Measurements from ENCODE around the gene BDP1.
"Not testable (repeated sequence)": the region's sequence is repeated elsewhere in the genome, so short reads cannot be mapped to it uniquely, and the experiment has no call there.

BDP1 gene

DNA sequence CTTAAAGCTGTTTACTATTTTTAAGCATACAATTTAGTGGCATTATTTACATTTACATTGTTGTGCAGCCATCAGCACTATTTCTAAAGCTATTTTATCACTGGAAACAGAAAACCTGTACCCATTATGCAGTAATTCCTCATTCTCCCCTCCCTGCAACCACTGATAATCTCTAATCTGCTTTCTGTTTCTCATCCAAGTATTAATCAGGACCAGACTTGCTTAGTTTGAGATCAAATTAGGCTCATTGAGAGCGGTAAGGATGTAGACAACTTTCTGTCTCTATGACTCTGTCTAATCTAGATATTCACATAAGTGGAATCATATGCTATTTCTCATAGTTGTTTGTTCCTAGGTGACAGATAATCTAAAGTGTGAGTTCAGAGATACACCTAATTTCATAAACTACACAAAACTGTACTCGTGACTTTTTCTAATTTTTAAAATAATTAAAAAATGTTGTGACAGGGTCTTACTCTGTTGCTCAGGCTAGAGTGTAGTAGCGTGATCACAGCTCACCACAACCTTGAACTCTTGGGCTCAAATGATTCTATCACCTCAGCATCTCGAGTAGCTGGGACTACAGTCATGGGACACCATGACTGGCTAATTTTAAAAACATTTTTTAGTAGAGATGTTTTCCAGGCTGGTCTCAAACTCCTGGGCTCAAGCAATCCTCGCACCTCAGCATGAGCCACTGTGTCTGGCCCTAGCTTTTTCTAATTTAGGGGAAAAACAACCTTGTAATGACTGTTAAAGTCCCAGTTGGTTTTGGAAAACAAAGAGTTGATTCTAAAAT is 37.6 kb downstream of the BDP1 start:
- Histone ChIP-seq H3K4me1 (ENCODE audit: low read length) (no peaks in the 10 kb centered on the region), H3K27ac (ENCODE audit: low read length) (no peak overlapping the region), H2AFZ (ENCODE audit: low read depth, low read length) (no peak overlapping the region), H3K4me2 (ENCODE audit: low read length) (no peak overlapping the region), H3K9me3 (ENCODE audit: insufficient read depth, low read length) (no peaks in the 10 kb centered on the region), H3K4me3 (ENCODE audit: low read length) (no peak overlapping the region), H3K27me3 (ENCODE audit: low read depth, low read length) (no peaks in the 10 kb centered on the region), H4K20me1 (ENCODE audit: insufficient read depth, low read length) (no peaks in the 10 kb centered on the region), H3K79me2 (ENCODE audit: low read length) (no peaks in the 10 kb centered on the region), H3K9ac (ENCODE audit: low read length) (no peak overlapping the region), H3K36me3 (replicated peaks; ENCODE audit: low read depth, low read length) (peaks cover 9% of the 10 kb centered on the region)
- TF ChIP-seq, protein P1, sequence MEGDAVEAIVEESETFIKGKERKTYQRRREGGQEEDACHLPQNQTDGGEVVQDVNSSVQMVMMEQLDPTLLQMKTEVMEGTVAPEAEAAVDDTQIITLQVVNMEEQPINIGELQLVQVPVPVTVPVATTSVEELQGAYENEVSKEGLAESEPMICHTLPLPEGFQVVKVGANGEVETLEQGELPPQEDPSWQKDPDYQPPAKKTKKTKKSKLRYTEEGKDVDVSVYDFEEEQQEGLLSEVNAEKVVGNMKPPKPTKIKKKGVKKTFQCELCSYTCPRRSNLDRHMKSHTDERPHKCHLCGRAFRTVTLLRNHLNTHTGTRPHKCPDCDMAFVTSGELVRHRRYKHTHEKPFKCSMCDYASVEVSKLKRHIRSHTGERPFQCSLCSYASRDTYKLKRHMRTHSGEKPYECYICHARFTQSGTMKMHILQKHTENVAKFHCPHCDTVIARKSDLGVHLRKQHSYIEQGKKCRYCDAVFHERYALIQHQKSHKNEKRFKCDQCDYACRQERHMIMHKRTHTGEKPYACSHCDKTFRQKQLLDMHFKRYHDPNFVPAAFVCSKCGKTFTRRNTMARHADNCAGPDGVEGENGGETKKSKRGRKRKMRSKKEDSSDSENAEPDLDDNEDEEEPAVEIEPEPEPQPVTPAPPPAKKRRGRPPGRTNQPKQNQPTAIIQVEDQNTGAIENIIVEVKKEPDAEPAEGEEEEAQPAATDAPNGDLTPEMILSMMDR (IDR thresholded peaks at IDR 0.05; ENCODE audit: low read depth, low read length), result no peak
- no peak for TF ChIP-seq EZH2phosphoT487 (IDR thresholded peaks at IDR 0.05; ENCODE audit: low read depth)

DNA sequence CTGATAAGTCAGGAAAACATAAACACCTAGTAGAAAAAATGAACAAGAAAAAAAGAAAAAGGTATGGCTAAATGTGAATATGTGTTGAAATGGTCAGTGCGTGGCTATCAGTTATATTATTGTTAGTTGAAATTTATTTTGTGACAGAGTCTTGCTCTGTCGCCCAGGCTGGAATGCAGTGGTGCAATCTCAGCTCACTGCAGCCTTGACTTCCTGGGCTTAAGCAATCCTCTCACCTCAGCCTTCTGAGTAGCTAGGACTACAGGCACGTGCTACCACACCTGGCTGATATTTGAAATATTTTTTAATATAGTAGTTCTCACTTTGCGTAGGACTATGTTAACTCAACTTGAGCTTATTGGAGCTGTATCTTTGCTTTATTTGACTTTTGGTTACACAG is 38.8 kb downstream of the BDP1 start:
- not testable (repeated sequence) for H3K27ac ChIP-seq (ENCODE audit: low read length); H4K20me1 ChIP-seq (ENCODE audit: insufficient read depth, low read length); H3K4me1 ChIP-seq (ENCODE audit: low read length); H3K9ac ChIP-seq (ENCODE audit: low read length); H3K4me3 ChIP-seq (ENCODE audit: low read length); H2AFZ ChIP-seq (ENCODE audit: low read depth, low read length); H3K4me2 ChIP-seq (ENCODE audit: low read length); H3K79me2 ChIP-seq (ENCODE audit: low read length); H3K9me3 ChIP-seq (ENCODE audit: insufficient read depth, low read length); H3K36me3 ChIP-seq (replicated peaks; ENCODE audit: low read depth, low read length); H3K27me3 ChIP-seq (ENCODE audit: low read depth, low read length)

DNA sequence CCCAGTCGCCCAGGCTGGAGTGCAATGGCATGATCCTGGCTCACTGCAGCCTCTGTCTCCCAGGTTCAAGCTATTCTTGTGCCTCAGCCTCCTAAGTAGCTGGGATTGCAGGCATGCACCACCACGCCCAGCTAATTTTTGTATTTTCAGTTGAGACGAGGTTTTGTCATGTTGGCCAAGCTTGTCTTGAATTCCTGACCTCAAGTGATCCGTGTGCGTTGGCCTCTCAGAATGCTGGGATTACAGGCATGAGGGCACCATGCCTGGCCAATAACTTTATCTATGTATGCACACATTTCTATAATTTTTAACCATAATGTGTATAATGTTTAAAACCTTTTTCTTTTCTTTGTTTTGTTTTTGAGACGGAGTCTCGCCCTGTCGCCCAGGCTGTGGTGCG is 43.3 kb downstream of the BDP1 start:
- not testable (repeated sequence) for H4K20me1 ChIP-seq (ENCODE audit: insufficient read depth, low read length); H2AFZ ChIP-seq (ENCODE audit: low read depth, low read length); H3K9me3 ChIP-seq (ENCODE audit: insufficient read depth, low read length); H3K4me3 ChIP-seq (ENCODE audit: low read length); H3K4me2 ChIP-seq (ENCODE audit: low read length); H3K79me2 ChIP-seq (ENCODE audit: low read length); H3K36me3 ChIP-seq (replicated peaks; ENCODE audit: low read depth, low read length); H3K4me1 ChIP-seq (ENCODE audit: low read length); H3K27ac ChIP-seq (ENCODE audit: low read length); H3K27me3 ChIP-seq (ENCODE audit: low read depth, low read length); H3K9ac ChIP-seq (ENCODE audit: low read length)

DNA sequence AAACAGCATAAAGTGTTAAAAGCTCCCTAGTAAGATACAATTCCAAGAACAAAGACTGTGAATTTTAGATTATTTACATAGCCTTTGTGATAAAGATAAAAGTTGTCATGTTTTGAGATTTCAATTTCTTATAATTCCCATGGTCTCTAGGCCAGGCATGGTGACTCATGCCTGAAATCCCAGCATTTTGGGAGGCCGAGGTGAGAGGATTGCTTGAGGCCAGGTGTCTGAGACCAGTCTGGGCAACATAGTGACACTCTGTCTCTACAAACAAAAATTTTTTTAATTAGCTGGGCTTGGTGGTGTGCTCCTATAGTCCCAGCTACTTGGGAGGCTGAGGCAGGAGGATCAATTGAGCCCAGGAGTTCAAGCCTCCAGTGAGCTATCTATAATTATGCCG is 48.1 kb downstream of the BDP1 start:
- no peaks in the 10 kb centered on the region for H3K9me3 ChIP-seq (ENCODE audit: insufficient read depth, low read length)
- no peak overlapping the region for H3K4me2 ChIP-seq (ENCODE audit: low read length)
- H3K27me3 ChIP-seq (ENCODE audit: low read depth, low read length), result no peaks in the 10 kb centered on the region
- no peaks in the 10 kb centered on the region for H3K4me1 ChIP-seq (ENCODE audit: low read length)
- TF ChIP-seq, protein P1 (IDR thresholded peaks at IDR 0.05; ENCODE audit: low read depth, low read length), result no peak
- no peak for TF ChIP-seq EZH2phosphoT487 (IDR thresholded peaks at IDR 0.05; ENCODE audit: low read depth)
- no peak overlapping the region for H2AFZ ChIP-seq (ENCODE audit: low read depth, low read length)
- peaks cover 19% of the 10 kb centered on the region for H3K36me3 ChIP-seq (replicated peaks; ENCODE audit: low read depth, low read length)
- H3K9ac ChIP-seq (ENCODE audit: low read length), result no peak overlapping the region
- H4K20me1 ChIP-seq (ENCODE audit: insufficient read depth, low read length), result no peaks in the 10 kb centered on the region
- H3K4me3 ChIP-seq (ENCODE audit: low read length), result no peak overlapping the region
- H3K79me2 ChIP-seq (ENCODE audit: low read length), result no peaks in the 10 kb centered on the region
- no peak overlapping the region for H3K27ac ChIP-seq (ENCODE audit: low read length)

DNA sequence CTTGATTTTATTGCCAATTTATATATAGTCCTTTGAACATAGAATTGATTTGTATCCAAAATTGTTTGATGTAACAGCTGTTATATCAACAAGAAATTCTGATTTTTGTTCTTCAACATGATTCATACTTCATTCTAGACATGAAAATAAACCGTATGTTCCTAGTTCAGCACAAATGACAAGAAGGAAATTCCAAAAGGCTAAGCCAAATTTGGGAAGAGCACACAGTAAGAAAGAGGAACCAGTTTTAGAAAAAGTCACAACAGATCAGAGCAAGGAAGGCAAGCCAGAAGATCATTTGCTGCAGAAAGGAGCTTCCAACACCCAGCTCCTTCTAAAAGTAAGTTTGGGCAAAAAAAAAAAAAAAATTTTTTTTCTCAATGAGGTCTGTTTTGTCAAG is 66.7 kb downstream of the BDP1 start:
- no peaks in the 10 kb centered on the region for H3K27me3 ChIP-seq (ENCODE audit: low read depth, low read length)
- no peak overlapping the region for H3K27ac ChIP-seq (ENCODE audit: low read length)
- peaks cover 22% of the 10 kb centered on the region for H3K36me3 ChIP-seq (replicated peaks; ENCODE audit: low read depth, low read length)
- H4K20me1 ChIP-seq (ENCODE audit: insufficient read depth, low read length), result no peaks in the 10 kb centered on the region
- no peaks in the 10 kb centered on the region for H3K9me3 ChIP-seq (ENCODE audit: insufficient read depth, low read length)
- no peak overlapping the region for H2AFZ ChIP-seq (ENCODE audit: low read depth, low read length)
- no peaks in the 10 kb centered on the region; the same call in 1 of the 2 replicates for H3K4me1 ChIP-seq (ENCODE audit: low read length)
- H3K9ac ChIP-seq (ENCODE audit: low read length), result no peak overlapping the region
- no peak overlapping the region for H3K4me3 ChIP-seq (ENCODE audit: low read length)
- no peaks in the 10 kb centered on the region for H3K79me2 ChIP-seq (ENCODE audit: low read length)
- TF ChIP-seq, protein P1 (IDR thresholded peaks at IDR 0.05; ENCODE audit: low read depth, low read length), result no peak
- TF ChIP-seq EZH2phosphoT487 (IDR thresholded peaks at IDR 0.05; ENCODE audit: low read depth), result no peak
- no peak overlapping the region for H3K4me2 ChIP-seq (ENCODE audit: low read length)

DNA sequence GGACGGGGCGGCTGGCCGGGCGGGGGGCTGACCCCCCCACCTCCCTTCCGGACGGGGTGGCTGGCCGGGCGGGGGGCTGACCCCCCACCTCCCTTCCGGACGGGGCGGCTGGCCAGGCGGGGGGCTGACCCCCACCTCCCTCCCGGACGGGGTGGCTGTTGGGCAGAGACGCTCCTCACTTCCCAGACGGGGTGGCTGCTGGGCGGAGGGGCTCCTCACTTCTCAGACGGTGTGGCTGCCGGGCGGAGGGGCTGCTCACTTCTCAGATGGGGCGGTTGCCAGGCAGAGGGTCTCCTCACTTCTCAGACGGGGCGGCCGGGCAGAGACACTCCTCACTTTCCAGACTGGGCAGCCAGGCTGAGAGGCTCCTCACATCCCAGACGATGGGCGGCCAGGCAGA is 70.2 kb downstream of the BDP1 start:
- H3K9me3 ChIP-seq (ENCODE audit: insufficient read depth, low read length); H3K4me3 ChIP-seq (ENCODE audit: low read length); H4K20me1 ChIP-seq (ENCODE audit: insufficient read depth, low read length); H2AFZ ChIP-seq (ENCODE audit: low read depth, low read length); H3K4me1 ChIP-seq (ENCODE audit: low read length); H3K27me3 ChIP-seq (ENCODE audit: low read depth, low read length); H3K4me2 ChIP-seq (ENCODE audit: low read length); H3K27ac ChIP-seq (ENCODE audit: low read length); H3K9ac ChIP-seq (ENCODE audit: low read length); H3K79me2 ChIP-seq (ENCODE audit: low read length): not testable (repeated sequence)
- H3K36me3 ChIP-seq (replicated peaks; ENCODE audit: low read depth, low read length), result peaks cover 15% of the 10 kb centered on the region

Data from OCI-LY3 (cell line).